KBM-7 (cell line): Measurements from ENCODE around the gene HOXB3.

Experiments
- DNase-seq: peaks from one replicate; pipeline ENCODE4 v3.0.0-alpha.2; 2015
- in situ Hi-C: fragments of 300-500 bp; cut with MboI; formaldehyde crosslinking; loops from 2 replicates; pipeline ENCODE4 v1.14.3; 2020; ENCODE audit warnings: low sequenced_read_pairs, low pct_unique_long_range_greater_than_20kb, mixed read lengths

HOXB3 gene

GRCh38 chr17:48589831-48590606 lies at the start of gene HOXB3:
Gene HOXB3 (minus strand): TSS chr17:48590241. CDS start chr17:48552474, 37,767 bp downstream.
- in situ Hi-C loops: no loop called here
- DNase-seq: no peak

GRCh38 chr17:48639136-48639535 lies 49.1 kb upstream of the HOXB3 start:
- in situ Hi-C loops: no loop called here
- DNase-seq: no peak

- DNase-seq: no peak
- in situ Hi-C loops: no loop called here
Measured at GRCh38 chr17:48637323-48638260, 47.6 kb upstream of the HOXB3 start.

GRCh38 chr17:48636177-48637018 lies 46.4 kb upstream of the HOXB3 start:
- DNase-seq: peak; percentile 90
- in situ Hi-C loops: no loop called here

- DNase-seq: no peak
- in situ Hi-C loops: no loop called here
Measured at GRCh38 chr17:48634493-48635208, 44.6 kb upstream of the HOXB3 start.

GRCh38 chr17:48633266-48633677 lies 43.2 kb upstream of the HOXB3 start:
- no peak for DNase-seq
- in situ Hi-C loops: no loop called here

- in situ Hi-C loops: no loop called here
- DNase-seq: no peak
Measured at GRCh38 chr17:48632579-48633265, 42.7 kb upstream of the HOXB3 start.

GRCh38 chr17:48631693-48632578 lies 41.9 kb upstream of the HOXB3 start:
- in situ Hi-C loops: no loop called here

GRCh38 chr17:48630925-48631692 lies 41.1 kb upstream of the HOXB3 start:
- in situ Hi-C loops: no loop called here
- DNase-seq: no peak

More at GRCh38 chr17:48631693-48632578, 41.9 kb upstream of the HOXB3 start:
- DNase-seq: no peak

GRCh38 chr17:48630009-48630924 lies 40.2 kb upstream of the HOXB3 start:
- DNase-seq: no peak
- in situ Hi-C loops: no loop called here

- in situ Hi-C loops: no loop called here
- no peak for DNase-seq
Measured at GRCh38 chr17:48629411-48629759, 39.3 kb upstream of the HOXB3 start.

GRCh38 chr17:48628649-48629410 lies 38.8 kb upstream of the HOXB3 start:
- in situ Hi-C loops: no loop called here
- DNase-seq: no peak

- no peak for DNase-seq
- in situ Hi-C loops: no loop called here
Measured at GRCh38 chr17:48627623-48628521, 37.8 kb upstream of the HOXB3 start.

- in situ Hi-C loops: no loop called here
- no peak for DNase-seq
Measured at GRCh38 chr17:48627118-48627597, 37.1 kb upstream of the HOXB3 start.
